ENCODE data around the gene PBRM1.

DNA sequence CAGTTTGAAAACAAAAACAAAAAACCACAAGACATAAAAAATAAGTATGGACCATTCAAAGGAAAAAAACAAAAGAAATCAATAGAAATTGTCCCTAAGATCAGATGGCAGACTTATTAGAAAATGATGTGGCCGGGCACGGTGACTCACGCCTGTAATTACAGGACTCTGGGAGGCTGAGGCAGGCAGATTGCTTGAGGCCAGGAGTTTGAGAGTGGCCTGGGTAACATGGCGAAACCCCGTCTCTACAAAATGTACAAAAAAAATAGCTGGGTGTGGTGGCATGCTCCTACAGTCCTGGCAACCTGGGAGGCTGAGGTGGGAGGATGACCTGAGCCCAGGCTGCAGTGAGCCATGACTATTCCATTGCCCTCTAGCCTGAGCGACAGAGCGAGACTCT lies 36.8 kb upstream of the PBRM1 start:
- TF ChIP-seq, protein P1, sequence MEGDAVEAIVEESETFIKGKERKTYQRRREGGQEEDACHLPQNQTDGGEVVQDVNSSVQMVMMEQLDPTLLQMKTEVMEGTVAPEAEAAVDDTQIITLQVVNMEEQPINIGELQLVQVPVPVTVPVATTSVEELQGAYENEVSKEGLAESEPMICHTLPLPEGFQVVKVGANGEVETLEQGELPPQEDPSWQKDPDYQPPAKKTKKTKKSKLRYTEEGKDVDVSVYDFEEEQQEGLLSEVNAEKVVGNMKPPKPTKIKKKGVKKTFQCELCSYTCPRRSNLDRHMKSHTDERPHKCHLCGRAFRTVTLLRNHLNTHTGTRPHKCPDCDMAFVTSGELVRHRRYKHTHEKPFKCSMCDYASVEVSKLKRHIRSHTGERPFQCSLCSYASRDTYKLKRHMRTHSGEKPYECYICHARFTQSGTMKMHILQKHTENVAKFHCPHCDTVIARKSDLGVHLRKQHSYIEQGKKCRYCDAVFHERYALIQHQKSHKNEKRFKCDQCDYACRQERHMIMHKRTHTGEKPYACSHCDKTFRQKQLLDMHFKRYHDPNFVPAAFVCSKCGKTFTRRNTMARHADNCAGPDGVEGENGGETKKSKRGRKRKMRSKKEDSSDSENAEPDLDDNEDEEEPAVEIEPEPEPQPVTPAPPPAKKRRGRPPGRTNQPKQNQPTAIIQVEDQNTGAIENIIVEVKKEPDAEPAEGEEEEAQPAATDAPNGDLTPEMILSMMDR (IDR thresholded peaks at IDR 0.05): no peak
- TF ChIP-seq POLR2A (IDR thresholded peaks at IDR 0.05): no peak

Measured in heart left ventricle (tissue), 13 donors.